Measurements from ENCODE around the gene NRCAM. TPM values are rescaled to one million over a fixed set of nuclear protein-coding genes. Genes with fewer than 3 reads are reported as not detected.

NRCAM gene
- total RNA-seq, 2 experiments from 2014 or later = 3.2 to 3.8 TPM

DNA sequence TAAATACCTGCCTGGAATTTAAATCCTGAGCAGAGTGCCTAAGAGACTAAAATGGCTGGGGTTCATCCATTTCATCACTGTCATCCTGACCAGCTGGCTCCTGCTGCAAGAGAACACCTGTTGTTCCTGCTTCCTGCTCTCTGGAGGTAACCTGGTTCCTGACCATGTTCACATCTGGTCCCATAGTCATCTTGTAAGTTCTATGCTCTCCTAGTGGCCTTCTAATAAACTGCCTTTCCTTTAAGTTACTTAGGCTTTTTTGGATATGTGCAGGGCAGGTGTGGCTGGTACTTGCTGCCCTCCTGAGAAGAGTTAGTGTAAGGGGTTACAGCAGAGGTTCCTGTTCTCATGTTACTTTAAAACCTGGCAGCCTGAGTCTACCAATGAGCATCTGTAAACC, 80.0 kb downstream of the NRCAM start:
- Mint-ChIP-seq H3K27ac (no peak overlapping the region), H3K9me3 (no peaks in the 10 kb centered on the region), H3K36me3 (ENCODE audit: low read depth) (peaks cover 4% of the 10 kb centered on the region), H3K4me1 (ENCODE audit: low read depth) (peaks cover 13% of the 10 kb centered on the region), H3K4me3 (no peak overlapping the region), H3K27me3 (no peaks in the 10 kb centered on the region)
- TF ChIP-seq, protein P1, sequence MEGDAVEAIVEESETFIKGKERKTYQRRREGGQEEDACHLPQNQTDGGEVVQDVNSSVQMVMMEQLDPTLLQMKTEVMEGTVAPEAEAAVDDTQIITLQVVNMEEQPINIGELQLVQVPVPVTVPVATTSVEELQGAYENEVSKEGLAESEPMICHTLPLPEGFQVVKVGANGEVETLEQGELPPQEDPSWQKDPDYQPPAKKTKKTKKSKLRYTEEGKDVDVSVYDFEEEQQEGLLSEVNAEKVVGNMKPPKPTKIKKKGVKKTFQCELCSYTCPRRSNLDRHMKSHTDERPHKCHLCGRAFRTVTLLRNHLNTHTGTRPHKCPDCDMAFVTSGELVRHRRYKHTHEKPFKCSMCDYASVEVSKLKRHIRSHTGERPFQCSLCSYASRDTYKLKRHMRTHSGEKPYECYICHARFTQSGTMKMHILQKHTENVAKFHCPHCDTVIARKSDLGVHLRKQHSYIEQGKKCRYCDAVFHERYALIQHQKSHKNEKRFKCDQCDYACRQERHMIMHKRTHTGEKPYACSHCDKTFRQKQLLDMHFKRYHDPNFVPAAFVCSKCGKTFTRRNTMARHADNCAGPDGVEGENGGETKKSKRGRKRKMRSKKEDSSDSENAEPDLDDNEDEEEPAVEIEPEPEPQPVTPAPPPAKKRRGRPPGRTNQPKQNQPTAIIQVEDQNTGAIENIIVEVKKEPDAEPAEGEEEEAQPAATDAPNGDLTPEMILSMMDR (IDR thresholded peaks at IDR 0.05) = no peak
- DNase-seq (no peak), ATAC-seq (no peak)
- intact Hi-C loops (cut with micrococcal nuclease) = no loop called here
- POLR2A ChIA-PET = no interaction called here
- CTCF ChIA-PET = interaction anchor here (0.6 to 1.2 kb wide), 2 partner anchors 9 to 121 kb away, joined by 3 to 4 read pairs; no protein-coding TSS in a partner anchor

DNA sequence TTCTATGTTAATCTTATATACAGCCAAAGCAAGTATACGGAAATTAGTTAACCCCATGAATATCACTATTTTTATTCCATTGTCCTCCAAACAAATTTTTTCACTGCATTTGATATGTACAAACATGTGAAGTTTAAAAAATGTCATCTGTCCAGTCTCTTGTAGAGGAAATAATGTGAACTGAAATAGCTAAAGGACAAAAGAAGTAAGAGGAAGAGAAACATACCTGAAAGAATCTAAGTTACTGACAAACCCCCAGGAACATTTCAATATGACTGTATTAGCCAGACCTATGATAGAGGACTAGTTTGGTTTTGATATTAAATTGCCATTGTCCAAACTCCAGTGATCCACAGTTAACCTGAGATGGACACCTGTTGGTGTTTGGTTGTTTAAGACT, 80.6 kb downstream of the NRCAM start:
- intact Hi-C loops (cut with micrococcal nuclease) = no loop called here
- Mint-ChIP-seq H3K27ac (no peak overlapping the region), H3K4me1 (ENCODE audit: low read depth) (peaks cover 13% of the 10 kb centered on the region), H3K27me3 (no peaks in the 10 kb centered on the region), H3K9me3 (no peaks in the 10 kb centered on the region), H3K4me3 (no peak overlapping the region), H3K36me3 (ENCODE audit: low read depth) (peaks cover 4% of the 10 kb centered on the region)
- POLR2A ChIA-PET = interaction anchor here (0.5 kb wide), 1 partner anchor 195 kb away, joined by 3 read pairs; no protein-coding TSS in a partner anchor
- ATAC-seq = no peak
- TF ChIP-seq, protein P1 (IDR thresholded peaks at IDR 0.05) = no peak
- CTCF ChIA-PET = interaction anchor here (1.2 kb wide), 1 partner anchor 122 kb away, joined by 4 read pairs; no protein-coding TSS in a partner anchor
- DNase-seq = no peak

DNA sequence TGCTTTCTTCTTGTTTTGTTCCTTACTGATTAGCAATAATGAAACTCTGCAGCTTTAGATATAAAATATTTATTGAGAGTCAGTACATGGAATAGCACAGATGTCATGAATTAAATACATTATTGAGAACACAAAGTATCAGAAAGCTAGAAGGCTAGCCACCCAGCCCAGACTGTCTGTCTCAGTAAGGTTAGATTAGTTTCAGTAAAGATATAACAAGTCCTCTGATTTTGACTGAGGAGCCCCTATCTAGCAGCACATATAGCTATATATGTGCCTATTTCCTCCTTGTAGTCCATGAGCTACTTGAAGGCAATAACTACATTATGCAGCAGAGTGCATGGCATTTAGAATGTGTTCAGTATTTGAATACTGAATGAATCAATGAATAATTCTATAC, 81.3 kb downstream of the NRCAM start:
- H3K27ac Mint-ChIP-seq = no peak overlapping the region
- H3K36me3 Mint-ChIP-seq (ENCODE audit: low read depth) = peaks cover 4% of the 10 kb centered on the region
- DNase-seq = no peak
- intact Hi-C loops (cut with micrococcal nuclease) = no loop called here
- no peak overlapping the region for H3K4me3 Mint-ChIP-seq
- TF ChIP-seq, protein P1 (IDR thresholded peaks at IDR 0.05) = no peak
- ChIA-PET CTCF (interaction anchor here (0.9 to 1.2 kb wide), 2 partner anchors 18 to 122 kb away, joined by 3 to 4 read pairs; no protein-coding TSS in a partner anchor), POLR2A (interaction anchor here (0.5 kb wide), 1 partner anchor 194 kb away, joined by 3 read pairs; no protein-coding TSS in a partner anchor)
- H3K4me1 Mint-ChIP-seq (ENCODE audit: low read depth) = peaks cover 10% of the 10 kb centered on the region
- no peaks in the 10 kb centered on the region for H3K27me3 Mint-ChIP-seq
- no peak for ATAC-seq
- H3K9me3 Mint-ChIP-seq = no peaks in the 10 kb centered on the region

DNA sequence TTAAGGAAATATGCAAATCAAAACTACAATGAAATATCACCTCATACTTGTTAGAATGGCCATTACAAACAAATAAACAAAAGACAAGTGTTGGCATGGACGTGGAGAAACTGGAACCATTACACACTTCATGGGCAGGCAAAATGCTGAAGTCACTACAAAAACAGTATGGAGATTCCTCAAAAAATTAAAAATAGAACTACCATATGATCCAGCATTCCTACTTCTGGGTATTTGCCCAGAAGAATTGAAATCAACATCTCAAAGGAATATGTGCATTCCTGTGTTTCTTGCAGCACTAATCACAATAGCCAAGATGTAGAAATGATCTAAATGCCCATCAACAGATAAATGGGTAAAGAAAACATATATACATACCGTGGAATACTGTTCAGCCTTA, 83.6 kb downstream of the NRCAM start:
- DNase-seq (no peak), ATAC-seq (no peak)
- Mint-ChIP-seq H3K9me3 (no peaks in the 10 kb centered on the region), H3K4me3 (no peak overlapping the region), H3K27me3 (no peaks in the 10 kb centered on the region), H3K36me3 (ENCODE audit: low read depth) (peaks cover 4% of the 10 kb centered on the region), H3K4me1 (ENCODE audit: low read depth) (peaks cover 7% of the 10 kb centered on the region), H3K27ac (no peak overlapping the region)
- POLR2A ChIA-PET = no interaction called here
- CTCF ChIA-PET = no interaction called here
- intact Hi-C loops (cut with micrococcal nuclease) = no loop called here
- TF ChIP-seq, protein P1 (IDR thresholded peaks at IDR 0.05) = no peak

DNA sequence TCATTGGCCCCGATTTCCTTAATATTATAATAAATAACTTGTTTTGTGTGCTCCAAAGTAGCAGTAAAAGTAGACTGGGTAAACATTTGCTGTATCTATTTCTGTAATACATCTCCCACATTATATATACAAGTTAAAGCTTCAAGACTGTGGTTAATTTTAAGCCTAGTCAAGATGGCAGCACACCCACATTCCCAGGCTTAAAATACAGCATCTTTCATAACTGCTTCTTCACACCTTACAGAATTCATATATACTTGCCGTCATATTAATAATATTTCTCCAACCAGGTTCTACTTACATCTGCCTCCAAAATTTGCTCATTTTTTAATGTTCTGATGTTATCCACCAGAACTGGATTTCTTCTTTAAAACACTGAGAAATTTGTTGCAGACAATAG, 85.6 kb downstream of the NRCAM start:
- Mint-ChIP-seq H3K27me3 (no peaks in the 10 kb centered on the region), H3K4me3 (no peak overlapping the region), H3K4me1 (ENCODE audit: low read depth) (peaks cover 12% of the 10 kb centered on the region), H3K9me3 (no peaks in the 10 kb centered on the region), H3K36me3 (ENCODE audit: low read depth) (peaks cover 4% of the 10 kb centered on the region), H3K27ac (no peak overlapping the region)
- CTCF ChIA-PET = no interaction called here
- POLR2A ChIA-PET = interaction anchor here (0.7 kb wide), 1 partner anchor 12 kb away, joined by 3 read pairs; no protein-coding TSS in a partner anchor
- TF ChIP-seq, protein P1 (IDR thresholded peaks at IDR 0.05) = no peak
- ATAC-seq (no peak), DNase-seq (no peak)
- intact Hi-C loops (cut with micrococcal nuclease) = no loop called here
